Tibial artery (tissue), 4 donors: ENCODE results near the gene TNNT1.

Source experiments
- DNase-seq, 2 donors: peaks; one replicate each; pipeline ENCODE4 v3.0.0-alpha.2; 2019
- H3K27ac ChIP-seq, 2 donors: fragments of 200-600 bp; sonication (generic) in 1 of 2; 1 replicate in 1 of 2; 2 replicates in 1 of 2; pipeline ENCODE4 v1.5.1; 2018 to 2019; ENCODE audit warnings: mild to moderate bottlenecking in 1 of 2
- H3K27me3 ChIP-seq, 2 donors: fragments of 200-600 bp; sonication (generic) in 1 of 2; one replicate each; pipeline versions ENCODE4 v1.5.1 to v1.6.0; 2016 to 2019
- H3K36me3 ChIP-seq, 3 donors: fragments of 200-600 bp; sonication (generic) in 2 of 3; one replicate each; pipeline ENCODE4 v1.5.1; 2016 to 2019; ENCODE audit warnings: mild to moderate bottlenecking in 2 of 3
- H3K4me1 ChIP-seq, 4 donors: fragments of 200-600 bp; sonication (generic) in 2 of 4; 1 replicate in 3 of 4; 2 replicates in 1 of 4; pipeline ENCODE4 v1.5.1; 2016 to 2019
- H3K4me3 ChIP-seq, 2 donors: fragments of 200-600 bp; sonication (generic) in 1 of 2; 1 replicate in 1 of 2; 2 replicates in 1 of 2; pipeline ENCODE4 v1.5.1; 2018 to 2019; ENCODE audit warnings: mild to moderate bottlenecking in 2 of 2
- H3K9me3 ChIP-seq, 3 donors: fragments of 200-600 bp; sonication (generic) in 1 of 3; one replicate each; pipeline ENCODE4 v1.5.1; 2016 to 2019
- CTCF ChIP-seq, 2 experiments: fragments of 200-600 bp in 1 of 2; fragments of 450-650 bp in 1 of 2; IDR thresholded peaks; one replicate each; pipeline ENCODE4 v1.5.1; 2017 to 2019; ENCODE audit warnings: antibody characterized with exemption in 2 of 2, mild to moderate bottlenecking in 1 of 2, moderate library complexity in 1 of 2
- intact Hi-C: fragments of 100-400 bp; cut with DNase I; formaldehyde crosslinking; loops from one replicate; pipeline ENCODE4 v1.15.0; 2023; ENCODE audit warnings: low total_unique reads

The TNNT1 gene

GRCh38 chr19:55098716-55099556 is 50.1 kb downstream of the TNNT1 start:
- peaks cover 66 to 79% (median 72%) of the 10 kb centered on the region in 3 donors for H3K36me3 ChIP-seq
- no peak overlapping the region for H3K27ac ChIP-seq
- H3K27me3 ChIP-seq, result no peaks in the 10 kb centered on the region
- TF ChIP-seq CTCF (IDR thresholded peaks at IDR 0.05), result no peak
- intact Hi-C loops, result no loop called here
- no peak for DNase-seq
- peaks cover 0 to 4% (median 2%) of the 10 kb centered on the region in 4 donors for H3K4me1 ChIP-seq
- H3K9me3 ChIP-seq, result no peaks in the 10 kb centered on the region
- no peak overlapping the region for H3K4me3 ChIP-seq

DNA sequence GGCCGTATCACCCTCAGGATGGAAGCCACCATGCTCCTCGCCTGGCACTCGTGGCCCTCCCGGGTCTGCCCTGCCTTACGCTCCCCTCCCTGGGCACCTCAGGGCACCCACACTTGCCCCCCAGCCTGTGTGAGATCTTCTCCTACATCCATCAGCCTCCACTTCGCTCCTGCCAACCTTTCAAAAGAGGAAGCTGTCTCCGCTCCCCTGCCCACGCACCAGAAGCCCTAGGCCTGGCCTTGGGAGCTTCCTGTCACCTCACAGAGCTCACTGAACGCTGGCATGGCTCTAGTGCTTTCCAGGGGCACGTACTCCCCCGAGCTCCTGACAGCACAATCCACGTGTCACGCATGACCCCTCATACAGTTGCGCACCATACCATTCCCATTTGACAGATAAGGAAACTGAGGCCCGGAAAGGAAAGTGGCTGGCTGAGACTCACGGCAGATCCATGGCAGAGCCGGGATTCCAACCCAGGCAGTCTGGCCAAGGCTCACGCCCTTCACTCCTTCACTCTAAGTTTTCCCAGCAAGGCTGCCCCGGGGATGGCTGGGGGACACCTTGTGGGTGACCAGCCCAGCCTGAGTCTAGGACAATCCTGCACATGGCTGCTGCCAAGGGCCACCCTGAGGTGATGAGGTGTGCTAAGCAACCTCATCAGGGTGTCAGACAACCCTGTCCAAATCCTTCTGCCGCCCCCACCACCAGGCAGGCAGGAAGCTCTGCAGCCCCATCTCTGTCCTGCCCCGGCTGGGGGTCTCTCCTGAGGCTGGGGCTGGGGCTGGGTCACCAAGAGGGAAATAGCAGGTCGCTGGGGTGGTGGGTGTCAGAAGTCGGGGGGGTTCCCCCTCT is 50.9 kb downstream of the TNNT1 start:
- Histone ChIP-seq H3K4me1 (peaks cover 0 to 4% (median 2%) of the 10 kb centered on the region in 4 donors), H3K27ac (no peak overlapping the region), H3K9me3 (no peaks in the 10 kb centered on the region), H3K36me3 (peaks cover 59 to 73% (median 65%) of the 10 kb centered on the region in 3 donors), H3K4me3 (no peak overlapping the region), H3K27me3 (no peaks in the 10 kb centered on the region)
- TF ChIP-seq CTCF (IDR thresholded peaks at IDR 0.05), result no peak
- DNase-seq, result no peak
- intact Hi-C loops, result no loop called here

- intact Hi-C loops, result no loop called here
- no peaks in the 10 kb centered on the region for H3K27me3 ChIP-seq
- no peak overlapping the region for H3K4me3 ChIP-seq
- no peak for TF ChIP-seq CTCF (IDR thresholded peaks at IDR 0.05)
- no peak overlapping the region for H3K27ac ChIP-seq
- no peak for DNase-seq
- peaks cover 0 to 4% (median 2%) of the 10 kb centered on the region in 4 donors for H3K4me1 ChIP-seq
- H3K9me3 ChIP-seq, result no peaks in the 10 kb centered on the region
- H3K36me3 ChIP-seq, result peaks cover 60 to 73% (median 67%) of the 10 kb centered on the region in 3 donors
Measured at GRCh38 chr19:55096061-55096701, 52.8 kb downstream of the TNNT1 start.

GRCh38 chr19:55095260-55096060 is 53.5 kb downstream of the TNNT1 start:
- no peak for DNase-seq
- Histone ChIP-seq H3K4me3 (no peak overlapping the region), H3K36me3 (peaks cover 62 to 77% (median 67%) of the 10 kb centered on the region in 3 donors), H3K9me3 (no peaks in the 10 kb centered on the region), H3K4me1 (peaks cover 0 to 4% (median 2%) of the 10 kb centered on the region in 4 donors), H3K27me3 (no peaks in the 10 kb centered on the region), H3K27ac (no peak overlapping the region)
- no peak for TF ChIP-seq CTCF (IDR thresholded peaks at IDR 0.05)
- intact Hi-C loops, result no loop called here
